ENCODE measurements around the gene MRPS18A. TPM values are rescaled to one million over a fixed set of nuclear protein-coding genes. Genes with fewer than 3 reads are reported as not detected.

The MRPS18A gene
- total and polyA plus RNA-seq, 9 of the 15 experiments (the other 6 are each of a cell fraction or from before 2014, with no cell fraction given): 87.5 to 243 (median 125) TPM

DNA sequence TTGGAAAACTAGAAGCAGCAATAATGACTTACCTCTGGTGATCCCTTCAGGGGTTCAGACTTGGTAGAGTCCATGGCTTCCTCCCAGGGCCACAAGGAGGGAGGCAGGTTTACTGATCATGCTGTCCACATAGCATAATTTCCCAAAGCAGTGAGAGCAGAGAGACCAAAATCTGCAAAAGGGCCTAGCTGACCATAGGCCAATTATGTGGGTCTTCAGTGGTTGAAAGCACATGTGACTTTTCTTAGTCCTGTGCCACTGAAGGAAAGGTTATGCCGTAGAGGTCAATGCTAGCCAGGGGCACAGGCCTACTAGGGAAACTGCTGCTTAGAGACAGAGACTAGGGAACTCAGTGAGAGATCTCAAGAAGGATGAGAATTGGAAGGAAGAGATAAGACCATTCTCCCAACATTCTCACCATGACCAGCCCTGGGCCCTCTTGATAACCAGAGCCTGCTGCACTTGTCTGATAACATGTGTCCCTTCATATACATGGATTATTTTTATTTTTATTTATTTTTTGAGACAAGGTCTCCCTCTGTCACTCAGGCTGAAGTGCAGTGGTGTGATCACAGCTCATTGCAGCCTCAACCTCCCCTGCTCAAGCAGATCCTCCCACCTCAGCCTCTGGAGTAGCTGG, 56.5 kb downstream of the MRPS18A start (continued):
- no peak for TF ChIP-seq HOXB6 (CRISPR knock-in tag; IDR thresholded peaks at IDR 0.05; ENCODE audit: borderline replicate concordance)
- peak; percentile 77; the same call in 1 of the 2 replicates for TF ChIP-seq LCOR (CRISPR knock-in tag; IDR thresholded peaks at IDR 0.05)
- TF ChIP-seq, protein P1, sequence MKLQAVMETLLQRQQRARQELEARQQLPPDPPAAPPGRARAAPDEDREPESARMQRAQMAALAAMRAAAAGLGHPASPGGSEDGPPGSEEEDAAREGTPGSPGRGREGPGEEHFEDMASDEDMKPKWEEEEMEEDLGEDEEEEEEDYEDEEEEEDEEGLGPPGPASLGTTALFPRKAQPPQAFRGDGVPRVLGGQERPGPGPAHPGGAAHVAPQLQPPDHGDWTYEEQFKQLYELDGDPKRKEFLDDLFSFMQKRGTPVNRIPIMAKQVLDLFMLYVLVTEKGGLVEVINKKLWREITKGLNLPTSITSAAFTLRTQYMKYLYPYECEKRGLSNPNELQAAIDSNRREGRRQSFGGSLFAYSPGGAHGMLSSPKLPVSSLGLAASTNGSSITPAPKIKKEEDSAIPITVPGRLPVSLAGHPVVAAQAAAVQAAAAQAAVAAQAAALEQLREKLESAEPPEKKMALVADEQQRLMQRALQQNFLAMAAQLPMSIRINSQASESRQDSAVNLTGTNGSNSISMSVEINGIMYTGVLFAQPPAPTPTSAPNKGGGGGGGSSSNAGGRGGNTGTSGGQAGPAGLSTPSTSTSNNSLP (IDR thresholded peaks at IDR 0.05; ENCODE audit: borderline replicate concordance, low read depth, low read length): peak; percentile 99
- TF ChIP-seq KLF13 (tag; IDR thresholded peaks at IDR 0.05; ENCODE audit: borderline replicate concordance, low read depth): peak; percentile 38; the same call in 1 of the 2 replicates
- TF ChIP-seq, protein P2, sequence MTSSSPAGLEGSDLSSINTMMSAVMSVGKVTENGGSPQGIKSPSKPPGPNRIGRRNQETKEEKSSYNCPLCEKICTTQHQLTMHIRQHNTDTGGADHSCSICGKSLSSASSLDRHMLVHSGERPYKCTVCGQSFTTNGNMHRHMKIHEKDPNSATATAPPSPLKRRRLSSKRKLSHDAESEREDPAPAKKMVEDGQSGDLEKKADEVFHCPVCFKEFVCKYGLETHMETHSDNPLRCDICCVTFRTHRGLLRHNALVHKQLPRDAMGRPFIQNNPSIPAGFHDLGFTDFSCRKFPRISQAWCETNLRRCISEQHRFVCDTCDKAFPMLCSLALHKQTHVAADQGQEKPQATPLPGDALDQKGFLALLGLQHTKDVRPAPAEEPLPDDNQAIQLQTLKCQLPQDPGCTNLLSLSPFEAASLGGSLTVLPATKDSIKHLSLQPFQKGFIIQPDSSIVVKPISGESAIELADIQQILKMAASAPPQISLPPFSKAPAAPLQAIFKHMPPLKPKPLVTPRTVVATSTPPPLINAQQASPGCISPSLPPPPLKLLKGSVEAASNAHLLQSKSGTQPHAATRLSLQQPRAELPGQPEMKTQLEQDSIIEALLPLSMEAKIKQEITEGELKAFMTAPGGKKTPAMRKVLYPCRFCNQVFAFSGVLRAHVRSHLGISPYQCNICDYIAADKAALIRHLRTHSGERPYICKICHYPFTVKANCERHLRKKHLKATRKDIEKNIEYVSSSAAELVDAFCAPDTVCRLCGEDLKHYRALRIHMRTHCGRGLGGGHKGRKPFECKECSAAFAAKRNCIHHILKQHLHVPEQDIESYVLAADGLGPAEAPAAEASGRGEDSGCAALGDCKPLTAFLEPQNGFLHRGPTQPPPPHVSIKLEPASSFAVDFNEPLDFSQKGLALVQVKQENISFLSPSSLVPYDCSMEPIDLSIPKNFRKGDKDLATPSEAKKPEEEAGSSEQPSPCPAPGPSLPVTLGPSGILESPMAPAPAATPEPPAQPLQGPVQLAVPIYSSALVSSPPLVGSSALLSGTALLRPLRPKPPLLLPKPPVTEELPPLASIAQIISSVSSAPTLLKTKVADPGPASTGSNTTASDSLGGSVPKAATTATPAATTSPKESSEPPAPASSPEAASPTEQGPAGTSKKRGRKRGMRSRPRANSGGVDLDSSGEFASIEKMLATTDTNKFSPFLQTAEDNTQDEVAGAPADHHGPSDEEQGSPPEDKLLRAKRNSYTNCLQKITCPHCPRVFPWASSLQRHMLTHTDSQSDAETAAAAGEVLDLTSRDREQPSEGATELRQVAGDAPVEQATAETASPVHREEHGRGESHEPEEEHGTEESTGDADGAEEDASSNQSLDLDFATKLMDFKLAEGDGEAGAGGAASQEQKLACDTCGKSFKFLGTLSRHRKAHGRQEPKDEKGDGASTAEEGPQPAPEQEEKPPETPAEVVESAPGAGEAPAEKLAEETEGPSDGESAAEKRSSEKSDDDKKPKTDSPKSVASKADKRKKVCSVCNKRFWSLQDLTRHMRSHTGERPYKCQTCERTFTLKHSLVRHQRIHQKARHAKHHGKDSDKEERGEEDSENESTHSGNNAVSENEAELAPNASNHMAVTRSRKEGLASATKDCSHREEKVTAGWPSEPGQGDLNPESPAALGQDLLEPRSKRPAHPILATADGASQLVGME (CRISPR knock-in tag; IDR thresholded peaks at IDR 0.05): peak; percentile 77; the same call in 1 of the 2 replicates
- TF ChIP-seq HNRNPL (IDR thresholded peaks at IDR 0.05; ENCODE audit: low read depth, low read length): no peak
- TF ChIP-seq GTF2F1 (IDR thresholded peaks at IDR 0.05; ENCODE audit: low read depth, low read length): peak; percentile 80; the same call in 1 of the 2 replicates
- 0 out of 2 replicates have a peak, but pooled peaks have one; percentile 18 for TF ChIP-seq ZNF79 (CRISPR knock-in tag; IDR thresholded peaks at IDR 0.05; ENCODE audit: low read depth)
- peak; percentile 66; the same call in 1 of the 2 replicates for TF ChIP-seq ZSCAN32 (CRISPR knock-in tag; IDR thresholded peaks at IDR 0.05)
- peak; percentile 89; the same call in 1 of the 2 replicates for TF ChIP-seq EZH2 (IDR thresholded peaks at IDR 0.05; ENCODE audit: borderline replicate concordance, low read depth, low read length)
- no peak for TF ChIP-seq NR1H2 (CRISPR knock-in tag; IDR thresholded peaks at IDR 0.05)
- TF ChIP-seq BRD9 (IDR thresholded peaks at IDR 0.05; ENCODE audit: low read depth, partially characterized antibody): peak; percentile 92
- TF ChIP-seq FOXP1 (CRISPR knock-in tag; IDR thresholded peaks at IDR 0.05): peak; percentile 88
- TF ChIP-seq, protein P3, sequence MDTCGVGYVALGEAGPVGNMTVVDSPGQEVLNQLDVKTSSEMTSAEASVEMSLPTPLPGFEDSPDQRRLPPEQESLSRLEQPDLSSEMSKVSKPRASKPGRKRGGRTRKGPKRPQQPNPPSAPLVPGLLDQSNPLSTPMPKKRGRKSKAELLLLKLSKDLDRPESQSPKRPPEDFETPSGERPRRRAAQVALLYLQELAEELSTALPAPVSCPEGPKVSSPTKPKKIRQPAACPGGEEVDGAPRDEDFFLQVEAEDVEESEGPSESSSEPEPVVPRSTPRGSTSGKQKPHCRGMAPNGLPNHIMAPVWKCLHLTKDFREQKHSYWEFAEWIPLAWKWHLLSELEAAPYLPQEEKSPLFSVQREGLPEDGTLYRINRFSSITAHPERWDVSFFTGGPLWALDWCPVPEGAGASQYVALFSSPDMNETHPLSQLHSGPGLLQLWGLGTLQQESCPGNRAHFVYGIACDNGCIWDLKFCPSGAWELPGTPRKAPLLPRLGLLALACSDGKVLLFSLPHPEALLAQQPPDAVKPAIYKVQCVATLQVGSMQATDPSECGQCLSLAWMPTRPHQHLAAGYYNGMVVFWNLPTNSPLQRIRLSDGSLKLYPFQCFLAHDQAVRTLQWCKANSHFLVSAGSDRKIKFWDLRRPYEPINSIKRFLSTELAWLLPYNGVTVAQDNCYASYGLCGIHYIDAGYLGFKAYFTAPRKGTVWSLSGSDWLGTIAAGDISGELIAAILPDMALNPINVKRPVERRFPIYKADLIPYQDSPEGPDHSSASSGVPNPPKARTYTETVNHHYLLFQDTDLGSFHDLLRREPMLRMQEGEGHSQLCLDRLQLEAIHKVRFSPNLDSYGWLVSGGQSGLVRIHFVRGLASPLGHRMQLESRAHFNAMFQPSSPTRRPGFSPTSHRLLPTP (IDR thresholded peaks at IDR 0.05; ENCODE audit: borderline replicate concordance, extremely low read depth, insufficient read length): peak; percentile 23
- TF ChIP-seq BRF1 (IDR thresholded peaks at IDR 0.05; ENCODE audit: borderline replicate concordance, extremely low read depth, insufficient read length): no peak
- TF ChIP-seq ZBTB17 (CRISPR knock-in tag; IDR thresholded peaks at IDR 0.05): peak; percentile 85
